GM12892 (cell line): ENCODE data around the gene IP6K1.

ENCODE experiments used
- DNase-seq: peaks from one replicate; pipeline ENCODE4 v3.0.0; 2011; ENCODE audit not compliant: insufficient read length
- FAIRE-seq: peaks from 2 replicates; lab custom pipeline; 2011; peaks lifted over from hg19 to GRCh38; lab: Jason Lieb, UNC
- POLR2A ChIP-seq: IDR thresholded peaks from 2 replicates; pipeline ENCODE4 v1.6.1; 2011; ENCODE audit warnings: low read depth, low read length, control low read depth
- POLR2AphosphoS5 ChIP-seq: IDR thresholded peaks from 2 replicates; pipeline ENCODE4 v1.6.1; 2011; ENCODE audit warnings: low read depth, low read length, control low read depth
- TAF1 ChIP-seq: IDR thresholded peaks from 2 replicates; pipeline ENCODE4 v1.6.1; 2011; ENCODE audit warnings: low read depth, mild to moderate bottlenecking, control low read depth, low read length, borderline replicate concordance

IP6K1 gene

GRCh38 chr3:49711489-49711888 is 74.9 kb downstream of the IP6K1 start:
- FAIRE-seq (no peak), DNase-seq (no peak)
- TF ChIP-seq POLR2A (no peak), TAF1 (no peak)

- FAIRE-seq = no peak
- TF ChIP-seq POLR2AphosphoS5 (no peak), POLR2A (no peak), TAF1 (no peak)
- DNase-seq = no peak
Measured at GRCh38 chr3:49709852-49710251, 76.5 kb downstream of the IP6K1 start.

- DNase-seq (no peak), FAIRE-seq (no peak)
Measured at GRCh38 chr3:49707113-49707480, 79.2 kb downstream of the IP6K1 start.

GRCh38 chr3:49706456-49707112 is 79.8 kb downstream of the IP6K1 start:
- no peak for FAIRE-seq

More at GRCh38 chr3:49707113-49707480, 79.2 kb downstream of the IP6K1 start:
- TF ChIP-seq POLR2AphosphoS5 (no peak), POLR2A (no peak), TAF1 (no peak)

GRCh38 chr3:49705390-49705960 is 80.9 kb downstream of the IP6K1 start:
- DNase-seq = no peak
- no peak for FAIRE-seq
- no peak for TF ChIP-seq POLR2AphosphoS5
- TF ChIP-seq POLR2A = no peak
- no peak for TF ChIP-seq TAF1

More at GRCh38 chr3:49706456-49707112, 79.8 kb downstream of the IP6K1 start:
- TF ChIP-seq POLR2A (no peak), TAF1 (no peak), POLR2AphosphoS5 (no peak)
- DNase-seq = no peak

- no peak for DNase-seq
- no peak for TF ChIP-seq POLR2A
- TF ChIP-seq POLR2AphosphoS5 = no peak
- no peak for TF ChIP-seq TAF1
- no peak for FAIRE-seq
Measured at GRCh38 chr3:49704629-49705028, 81.7 kb downstream of the IP6K1 start.

GRCh38 chr3:49703956-49704355 is 82.4 kb downstream of the IP6K1 start:
- FAIRE-seq (no peak), DNase-seq (no peak)
- TF ChIP-seq POLR2A (no peak), TAF1 (no peak), POLR2AphosphoS5 (no peak)

- DNase-seq (peak; percentile 91), FAIRE-seq (peak; percentile 95)
- TF ChIP-seq POLR2AphosphoS5 (no peak), TAF1 (no peak), POLR2A (no peak)
Measured at GRCh38 chr3:49703443-49703927, 82.9 kb downstream of the IP6K1 start.

- no peak for DNase-seq
- no peak for FAIRE-seq
- TF ChIP-seq POLR2AphosphoS5 (no peak), TAF1 (no peak), POLR2A (no peak)
Measured at GRCh38 chr3:49702672-49703071, 83.7 kb downstream of the IP6K1 start.

GRCh38 chr3:49701388-49702077 is 84.8 kb downstream of the IP6K1 start:
- FAIRE-seq (no peak), DNase-seq (no peak)
- TF ChIP-seq TAF1 (no peak), POLR2AphosphoS5 (no peak)

- FAIRE-seq (no peak), DNase-seq (no peak)
- no peak for TF ChIP-seq POLR2AphosphoS5
- TF ChIP-seq POLR2A = no peak
- no peak for TF ChIP-seq TAF1
Measured at GRCh38 chr3:49700453-49701128, 85.8 kb downstream of the IP6K1 start.

- DNase-seq = no peak
- FAIRE-seq = no peak
- TF ChIP-seq POLR2AphosphoS5 = no peak
- TF ChIP-seq POLR2A = no peak
- no peak for TF ChIP-seq TAF1
Measured at GRCh38 chr3:49700014-49700413, 86.3 kb downstream of the IP6K1 start.
